Measurements from ENCODE around the gene MRAS.

The MRAS gene

DNA sequence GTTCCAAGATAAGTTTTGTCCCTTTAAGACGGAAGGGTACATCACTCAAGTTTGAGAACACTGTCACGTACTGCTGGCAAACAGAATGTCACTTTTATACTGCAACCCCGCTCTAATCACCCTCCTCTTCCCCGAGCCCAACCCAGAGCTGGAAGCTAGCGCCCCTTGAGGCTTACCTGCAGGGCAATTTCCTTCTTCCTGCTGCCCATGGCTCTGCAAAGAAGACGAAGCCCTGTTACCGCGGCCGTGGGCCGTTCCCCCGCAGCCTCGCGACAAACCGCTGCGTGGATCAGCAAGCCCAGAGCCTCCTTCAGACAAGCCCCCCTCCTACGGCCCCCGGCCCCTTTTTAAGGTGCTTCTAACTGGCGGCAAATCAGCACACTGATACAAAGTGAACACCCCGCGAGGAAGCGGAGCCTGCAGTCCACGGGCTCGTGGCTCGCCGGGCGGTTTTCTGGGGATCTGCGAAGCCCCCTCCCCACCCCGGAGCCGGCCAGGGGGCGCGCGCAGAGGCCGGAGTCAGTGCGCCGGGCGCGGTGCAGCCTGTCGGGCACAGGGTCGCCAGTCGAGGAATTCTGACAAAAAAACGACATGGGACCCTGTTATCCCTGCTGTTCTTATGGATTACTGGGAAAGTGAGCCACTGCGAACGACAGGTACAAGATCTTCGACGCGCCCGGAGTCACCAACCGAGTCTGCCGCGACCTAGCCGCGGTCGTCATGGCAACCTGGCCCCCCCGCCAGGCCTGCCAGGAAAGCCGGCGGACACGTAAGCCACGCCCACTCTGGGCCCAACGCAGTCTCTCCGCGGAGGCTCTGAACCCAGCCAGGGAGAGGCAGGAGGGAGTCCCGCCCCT lies 19.0 kb upstream of the MRAS start, which contains the start of gene NME9:
TSS of gene NME9 (minus strand) at position 725 of the 857 bp plus-strand sequence. CDS start at position 209, 516 bp downstream.
- H3K4me3 ChIP-seq (ENCODE audit: low read depth, low read length) = peak within 1 kb of the TSS; percentile 67
- TF ChIP-seq, protein P1, sequence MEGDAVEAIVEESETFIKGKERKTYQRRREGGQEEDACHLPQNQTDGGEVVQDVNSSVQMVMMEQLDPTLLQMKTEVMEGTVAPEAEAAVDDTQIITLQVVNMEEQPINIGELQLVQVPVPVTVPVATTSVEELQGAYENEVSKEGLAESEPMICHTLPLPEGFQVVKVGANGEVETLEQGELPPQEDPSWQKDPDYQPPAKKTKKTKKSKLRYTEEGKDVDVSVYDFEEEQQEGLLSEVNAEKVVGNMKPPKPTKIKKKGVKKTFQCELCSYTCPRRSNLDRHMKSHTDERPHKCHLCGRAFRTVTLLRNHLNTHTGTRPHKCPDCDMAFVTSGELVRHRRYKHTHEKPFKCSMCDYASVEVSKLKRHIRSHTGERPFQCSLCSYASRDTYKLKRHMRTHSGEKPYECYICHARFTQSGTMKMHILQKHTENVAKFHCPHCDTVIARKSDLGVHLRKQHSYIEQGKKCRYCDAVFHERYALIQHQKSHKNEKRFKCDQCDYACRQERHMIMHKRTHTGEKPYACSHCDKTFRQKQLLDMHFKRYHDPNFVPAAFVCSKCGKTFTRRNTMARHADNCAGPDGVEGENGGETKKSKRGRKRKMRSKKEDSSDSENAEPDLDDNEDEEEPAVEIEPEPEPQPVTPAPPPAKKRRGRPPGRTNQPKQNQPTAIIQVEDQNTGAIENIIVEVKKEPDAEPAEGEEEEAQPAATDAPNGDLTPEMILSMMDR (IDR thresholded peaks at IDR 0.05; ENCODE audit: low read depth, low read length) = peak; percentile 41

DNA sequence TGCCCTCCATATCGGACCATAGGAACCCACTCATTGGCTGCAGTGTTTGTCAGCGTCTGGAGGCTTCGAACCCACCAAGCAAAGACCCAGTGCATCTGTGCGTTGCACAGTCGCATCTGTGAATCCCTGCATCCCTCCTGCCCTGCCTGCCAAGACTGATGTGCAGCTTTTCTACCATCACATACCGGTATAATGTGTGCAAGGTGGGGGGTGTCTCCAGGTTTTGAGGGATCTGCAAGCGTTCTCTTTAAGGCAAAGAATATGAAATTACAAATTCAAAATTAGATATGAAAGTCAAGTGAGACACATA lies 18.4 kb upstream of the MRAS start:
- TF ChIP-seq, protein P1 (IDR thresholded peaks at IDR 0.05; ENCODE audit: low read depth, low read length) = no peak
- peak overlapping the region; percentile 67 for H3K4me3 ChIP-seq (ENCODE audit: low read depth, low read length)

DNA sequence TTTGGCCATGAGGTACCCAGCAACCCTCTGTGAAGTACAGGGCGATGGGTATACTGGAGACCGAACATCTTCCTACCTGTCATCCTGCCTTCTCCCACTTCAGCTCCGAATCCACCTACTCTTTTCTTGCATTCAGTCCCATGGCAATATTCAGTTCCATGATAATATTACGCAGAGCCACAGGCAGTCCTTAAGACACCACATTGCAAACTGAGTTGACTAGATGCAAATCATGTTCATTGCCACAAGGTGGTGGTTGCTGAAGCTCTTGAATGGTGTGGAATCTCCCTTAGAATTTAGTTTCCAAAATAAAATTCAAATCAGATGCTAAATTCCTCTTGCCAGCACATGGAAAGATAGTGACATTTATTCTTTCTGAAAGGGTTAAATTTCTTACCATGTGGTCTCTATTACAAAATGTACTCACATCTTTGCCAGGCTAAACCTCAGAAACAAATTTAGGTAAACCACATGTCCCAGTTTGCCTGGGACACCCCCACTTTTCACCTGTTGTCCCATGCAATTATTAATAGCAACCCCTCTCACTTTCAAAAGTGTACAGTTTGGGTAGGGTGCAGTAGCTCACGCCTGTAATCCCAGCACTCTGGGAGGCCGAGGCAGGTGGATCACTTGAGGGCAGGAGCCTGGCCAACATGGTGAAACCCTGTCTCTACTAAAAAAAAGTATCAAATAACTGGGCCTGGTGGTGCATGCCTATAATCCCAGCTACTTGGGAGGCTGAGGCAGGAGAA lies 17.1 kb upstream of the MRAS start:
- TF ChIP-seq, protein P1 (IDR thresholded peaks at IDR 0.05; ENCODE audit: low read depth, low read length) = no peak
- H3K4me3 ChIP-seq (ENCODE audit: low read depth, low read length) = no peak overlapping the region

DNA sequence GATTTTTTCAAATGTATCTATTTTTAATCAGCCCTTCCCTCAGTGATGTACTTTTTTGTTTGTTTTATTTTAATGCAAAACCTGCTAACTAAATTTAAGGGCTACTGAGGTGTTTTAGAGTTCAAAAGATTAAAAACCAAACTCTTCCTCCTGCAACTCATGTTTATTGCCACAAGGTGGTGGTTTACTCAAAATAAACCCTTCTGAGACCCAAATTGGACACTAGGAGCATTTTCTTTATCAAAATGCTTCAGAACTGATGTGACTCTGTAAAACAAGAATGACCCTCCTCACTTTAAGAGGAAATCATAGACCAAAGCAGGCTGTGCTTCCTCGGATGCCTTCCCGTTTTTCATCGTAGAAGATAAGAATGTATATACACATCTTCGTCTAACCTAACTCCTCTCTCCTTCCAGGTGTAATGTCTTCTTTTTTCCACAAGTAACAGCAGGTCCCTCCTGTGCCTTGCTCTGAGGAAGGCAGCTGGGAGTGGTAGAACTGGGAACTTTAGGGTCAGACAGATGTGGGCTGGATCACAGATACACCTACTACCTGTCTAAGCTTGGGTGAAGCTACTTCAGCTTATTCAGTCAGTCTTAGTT lies 15.8 kb upstream of the MRAS start:
- H3K4me3 ChIP-seq (ENCODE audit: low read depth, low read length) = no peak overlapping the region
- TF ChIP-seq, protein P1 (IDR thresholded peaks at IDR 0.05; ENCODE audit: low read depth, low read length) = no peak; the same call in 1 of the 2 replicates

DNA sequence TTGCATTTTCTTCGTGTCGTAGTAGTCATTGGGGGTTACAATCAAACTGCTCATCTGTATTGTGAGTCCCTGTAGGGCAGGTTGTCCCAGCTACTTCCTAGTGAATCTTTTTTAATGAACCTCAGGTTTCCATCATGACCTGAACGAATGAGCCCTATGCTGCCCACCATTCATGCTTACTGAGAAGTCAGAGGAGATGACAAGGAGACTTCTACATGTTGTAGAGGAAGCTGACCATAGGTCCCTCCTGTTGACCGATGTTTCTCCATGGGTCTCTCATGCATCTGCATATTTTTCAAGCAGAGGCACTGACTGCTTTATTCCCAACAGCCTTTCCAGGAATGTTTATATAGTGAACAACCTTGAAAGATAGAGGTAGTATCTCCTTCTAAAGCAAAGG lies 13.8 kb upstream of the MRAS start:
- H3K4me3 ChIP-seq (ENCODE audit: low read depth, low read length) = no peak overlapping the region
- TF ChIP-seq, protein P1 (IDR thresholded peaks at IDR 0.05; ENCODE audit: low read depth, low read length) = no peak

- TF ChIP-seq, protein P1 (IDR thresholded peaks at IDR 0.05; ENCODE audit: low read depth, low read length) = no peak
- no peak overlapping the region for H3K4me3 ChIP-seq (ENCODE audit: low read depth, low read length)
Observed at GRCh38 chr3:138336454-138336999, 11.9 kb upstream of the MRAS start.
